Astrocyte (in vitro differentiated cells and primary cell): Measurements from ENCODE around the gene ALG1L2.
"Not testable (repeated sequence)": the region's sequence is repeated elsewhere in the genome, so short reads cannot be mapped to it uniquely, and the experiment has no call there.

Experiments
- EZH2 ChIP-seq: IDR thresholded peaks from 2 replicates; pipeline ENCODE4 v1.6.1; 2012; ENCODE audit warnings: mild to moderate bottlenecking, low read length, inconsistent platforms; ENCODE audit not compliant: insufficient read depth
- TF ChIP-seq, protein P1 (sequence below): IDR thresholded peaks from 2 replicates; pipeline ENCODE4 v1.5.1; 2011; ENCODE audit warnings: low read depth, mild to moderate bottlenecking, inconsistent platforms, low read length, moderate library complexity; ENCODE audit not compliant: insufficient read depth

DNA sequence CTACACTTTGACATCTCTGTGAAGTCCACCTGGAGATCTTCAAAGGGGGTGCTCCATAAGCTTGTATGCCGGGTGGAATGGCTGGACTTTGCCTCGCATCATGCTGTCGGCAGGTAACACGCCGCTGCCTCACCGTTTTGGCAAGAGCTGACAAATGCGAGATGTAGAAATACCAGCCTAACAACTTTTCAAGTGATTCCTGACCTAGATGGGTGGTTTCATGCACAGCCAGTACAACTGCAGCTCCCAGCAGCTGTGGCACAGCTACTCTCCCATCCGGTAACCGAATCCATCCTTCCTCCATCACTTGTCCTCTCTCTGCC, 62.7 kb downstream of the ALG1L2 start:
- TF ChIP-seq, protein P1, sequence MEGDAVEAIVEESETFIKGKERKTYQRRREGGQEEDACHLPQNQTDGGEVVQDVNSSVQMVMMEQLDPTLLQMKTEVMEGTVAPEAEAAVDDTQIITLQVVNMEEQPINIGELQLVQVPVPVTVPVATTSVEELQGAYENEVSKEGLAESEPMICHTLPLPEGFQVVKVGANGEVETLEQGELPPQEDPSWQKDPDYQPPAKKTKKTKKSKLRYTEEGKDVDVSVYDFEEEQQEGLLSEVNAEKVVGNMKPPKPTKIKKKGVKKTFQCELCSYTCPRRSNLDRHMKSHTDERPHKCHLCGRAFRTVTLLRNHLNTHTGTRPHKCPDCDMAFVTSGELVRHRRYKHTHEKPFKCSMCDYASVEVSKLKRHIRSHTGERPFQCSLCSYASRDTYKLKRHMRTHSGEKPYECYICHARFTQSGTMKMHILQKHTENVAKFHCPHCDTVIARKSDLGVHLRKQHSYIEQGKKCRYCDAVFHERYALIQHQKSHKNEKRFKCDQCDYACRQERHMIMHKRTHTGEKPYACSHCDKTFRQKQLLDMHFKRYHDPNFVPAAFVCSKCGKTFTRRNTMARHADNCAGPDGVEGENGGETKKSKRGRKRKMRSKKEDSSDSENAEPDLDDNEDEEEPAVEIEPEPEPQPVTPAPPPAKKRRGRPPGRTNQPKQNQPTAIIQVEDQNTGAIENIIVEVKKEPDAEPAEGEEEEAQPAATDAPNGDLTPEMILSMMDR, result not testable (repeated sequence)
- TF ChIP-seq EZH2, result not testable (repeated sequence)
